Stimulated activated CD8-positive, alpha-beta memory T cell treated with anti-CD3 and anti-CD28 coated beads, Interleukin-12 subunit alpha, Interleukin-12 subunit beta, amount 100 ng/mL, for 24 hours (primary cell): ENCODE measurements around the gene NFIA.

Experiments used
- DNase-seq: peaks from one replicate; pipeline ENCODE4 v3.0.0-alpha.2; 2020; ENCODE audit errors: extremely low read depth

NFIA gene

DNA sequence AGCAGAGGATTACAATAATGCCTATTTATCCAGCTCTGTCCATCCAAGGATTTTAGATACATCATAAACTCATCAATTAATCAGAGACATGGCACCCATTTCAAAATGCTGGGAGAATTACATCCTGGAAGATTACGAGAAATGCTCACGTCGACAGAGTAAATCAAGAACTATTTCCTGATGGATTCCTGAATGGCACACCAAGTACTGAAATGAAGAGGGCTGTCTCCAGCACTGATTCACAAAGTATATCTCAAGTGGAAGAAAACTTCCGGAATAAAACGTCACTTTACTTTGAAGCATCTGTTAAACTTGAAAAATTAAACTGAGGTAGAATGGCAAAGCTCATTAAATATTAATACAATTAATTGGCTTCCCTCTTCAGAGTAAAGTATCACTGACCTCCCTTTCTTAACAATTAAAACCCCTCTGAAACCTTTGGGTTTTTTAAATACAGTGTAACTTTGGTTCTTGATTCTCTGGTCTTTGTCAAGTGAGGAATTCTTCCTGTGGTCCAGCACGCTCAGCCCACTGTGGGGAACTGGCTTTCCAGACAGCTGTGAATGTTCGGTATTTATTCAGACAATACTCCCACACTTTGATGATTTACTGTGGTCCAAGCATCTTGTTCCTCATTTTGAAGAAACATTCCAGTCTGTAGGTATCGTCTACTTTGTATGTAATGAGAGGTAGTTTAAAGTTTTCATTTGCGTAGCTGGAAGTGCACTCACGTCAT, 288.0 kb downstream of the NFIA start:
- no peak for DNase-seq

- DNase-seq: no peak
These were observed 288.5 kb downstream of the NFIA start for GRCh38 chr1:61370913-61371279.

GRCh38 chr1:61372944-61373343, 290.6 kb downstream of the NFIA start:
- no peak for DNase-seq

DNA sequence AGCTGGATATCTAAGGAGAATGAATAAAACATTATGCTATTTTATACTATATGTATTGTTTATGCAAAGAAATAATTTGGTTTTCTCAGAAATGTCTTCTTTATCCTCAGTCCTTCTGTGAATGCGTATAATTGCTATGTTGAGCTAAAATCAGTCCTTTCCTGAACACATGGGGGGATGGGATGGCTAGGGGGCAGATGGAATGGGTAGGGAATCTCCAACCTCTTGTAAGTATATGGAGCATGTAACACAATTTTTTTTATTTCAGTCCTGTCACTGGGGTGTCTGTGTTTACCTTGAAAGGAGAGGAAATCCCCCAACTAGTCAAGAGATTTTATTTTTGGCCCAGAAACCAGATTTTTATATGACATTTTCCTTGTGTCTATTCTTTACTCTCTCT, 291.8 kb downstream of the NFIA start:
- DNase-seq: no peak

- no peak for DNase-seq
These were observed 292.9 kb downstream of the NFIA start for GRCh38 chr1:61375082-61375880.

- DNase-seq: no peak
These were observed 293.8 kb downstream of the NFIA start for GRCh38 chr1:61376151-61376550.

DNA sequence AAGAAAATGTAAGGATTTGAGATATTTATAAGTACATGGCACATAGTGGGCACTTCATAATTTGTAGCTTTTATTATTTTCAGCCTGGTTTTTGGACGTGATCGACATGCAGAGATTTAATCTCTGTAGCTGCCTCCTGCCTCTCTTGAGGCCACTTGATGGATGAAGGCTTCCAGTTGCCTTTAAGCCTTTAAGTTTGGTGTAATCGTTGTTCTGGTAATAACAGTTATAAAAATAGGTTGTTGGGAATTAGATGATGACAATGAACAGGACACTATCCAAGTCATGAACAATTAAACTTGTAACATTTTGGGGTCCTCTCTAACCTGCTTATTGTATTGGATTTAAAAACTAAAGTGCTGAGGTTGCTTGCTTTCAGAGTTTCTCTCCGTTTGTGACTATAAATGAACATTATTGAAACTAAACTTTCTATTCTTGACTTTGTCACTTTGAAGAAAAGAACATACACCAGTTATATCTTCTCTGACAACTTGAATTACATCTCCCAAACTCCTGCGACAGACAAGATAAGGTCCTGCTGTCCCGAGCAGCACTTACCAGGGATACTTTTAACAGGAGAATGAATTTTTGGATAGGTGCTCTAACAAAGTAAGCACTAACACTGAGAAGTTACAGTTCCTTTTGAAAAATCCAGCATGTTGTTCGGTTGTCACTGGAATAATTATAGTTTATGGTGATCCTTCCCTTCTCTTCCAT, 295.0 kb downstream of the NFIA start:
- DNase-seq: no peak

- DNase-seq: no peak
These were observed 296.3 kb downstream of the NFIA start for GRCh38 chr1:61378494-61379180.

- DNase-seq: no peak
These were observed 297.3 kb downstream of the NFIA start for GRCh38 chr1:61379693-61380092.

- no peak for DNase-seq
These were observed 298.2 kb downstream of the NFIA start for GRCh38 chr1:61380561-61380960.

- DNase-seq: no peak
These were observed 304.0 kb downstream of the NFIA start for GRCh38 chr1:61386323-61386722.

GRCh38 chr1:61386770-61387169, 304.4 kb downstream of the NFIA start:
- no peak for DNase-seq

DNA sequence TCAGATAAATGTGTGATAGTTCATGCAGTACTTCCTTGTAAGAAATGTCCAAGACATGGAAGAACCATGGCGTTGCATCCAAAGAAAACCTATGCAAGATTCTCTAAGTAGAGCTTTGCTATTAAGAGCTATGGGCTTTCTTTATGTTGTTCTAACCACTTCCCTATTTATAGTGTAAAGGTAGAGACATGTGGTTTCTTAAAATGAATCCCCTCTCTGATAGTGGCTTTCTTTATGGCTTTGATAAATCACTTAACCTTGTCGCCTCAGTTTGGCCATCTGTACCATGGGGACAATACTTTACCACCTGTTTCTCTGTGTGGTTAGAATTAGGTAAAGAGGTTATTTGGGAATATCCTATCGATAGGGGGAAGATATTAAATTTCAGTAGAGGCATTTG, 305.5 kb downstream of the NFIA start:
- no peak for DNase-seq

DNA sequence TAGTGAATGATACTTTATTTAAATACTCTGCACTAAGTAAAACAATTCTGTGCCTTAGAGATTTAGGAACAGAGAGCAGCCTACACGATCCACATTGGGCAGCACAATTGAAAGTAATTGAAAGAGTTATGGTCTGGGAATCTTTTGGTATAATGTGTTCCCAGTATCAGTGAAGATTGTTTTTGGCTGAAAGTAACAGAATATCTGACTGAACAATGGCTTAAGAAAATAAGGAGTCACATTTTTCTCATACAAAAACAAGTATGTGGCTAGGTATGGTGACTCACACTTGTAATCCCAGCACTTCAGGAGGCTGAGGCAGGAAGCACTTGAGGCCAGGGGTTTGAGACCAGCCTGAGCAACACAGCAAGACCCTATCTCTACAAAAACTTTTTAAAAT, 306.2 kb downstream of the NFIA start:
- DNase-seq: no peak

- no peak for DNase-seq
These were observed 307.0 kb downstream of the NFIA start for GRCh38 chr1:61389194-61389925.

DNA sequence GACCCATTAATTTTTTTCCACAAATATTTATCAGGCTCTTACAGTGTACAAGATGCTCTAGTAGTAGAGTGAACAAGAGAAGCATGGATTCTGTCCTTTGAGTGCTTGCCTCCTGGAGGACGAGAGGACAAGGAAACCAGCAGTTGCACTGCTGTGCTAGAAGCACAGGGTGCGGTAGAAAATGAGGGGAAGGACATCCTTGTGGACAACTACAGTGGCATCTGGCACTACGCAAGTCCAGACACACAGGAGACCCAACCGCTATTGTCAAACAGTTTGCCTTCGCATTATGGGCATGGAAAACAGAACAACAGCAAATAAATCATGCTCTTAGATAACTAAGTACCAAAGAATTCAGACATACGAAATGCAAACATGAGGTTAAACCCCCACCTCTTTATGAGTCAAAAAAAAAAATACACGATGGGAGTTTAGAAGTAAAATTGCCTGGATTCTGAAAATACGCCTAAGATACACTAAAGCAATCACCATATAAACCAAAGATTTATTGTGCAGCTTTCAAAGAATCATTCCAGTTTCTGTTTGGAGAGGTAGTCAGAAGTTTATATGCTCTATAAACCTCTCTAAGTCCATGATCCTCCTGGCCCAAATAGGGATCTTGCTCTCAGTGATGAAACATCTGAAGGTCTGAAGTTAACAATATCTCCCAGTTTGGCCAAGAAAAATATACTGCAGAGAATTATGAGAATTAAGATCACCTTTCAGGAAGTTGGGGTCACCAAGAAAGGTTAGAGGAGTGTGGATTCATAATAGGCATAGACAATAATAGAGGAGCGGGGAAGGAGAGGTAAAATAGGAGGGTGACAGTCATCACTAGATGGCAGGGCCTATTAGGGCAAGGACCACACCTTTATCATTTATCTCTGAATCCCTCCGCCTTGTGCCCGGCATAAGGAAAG, 307.8 kb downstream of the NFIA start:
- no peak for DNase-seq

DNA sequence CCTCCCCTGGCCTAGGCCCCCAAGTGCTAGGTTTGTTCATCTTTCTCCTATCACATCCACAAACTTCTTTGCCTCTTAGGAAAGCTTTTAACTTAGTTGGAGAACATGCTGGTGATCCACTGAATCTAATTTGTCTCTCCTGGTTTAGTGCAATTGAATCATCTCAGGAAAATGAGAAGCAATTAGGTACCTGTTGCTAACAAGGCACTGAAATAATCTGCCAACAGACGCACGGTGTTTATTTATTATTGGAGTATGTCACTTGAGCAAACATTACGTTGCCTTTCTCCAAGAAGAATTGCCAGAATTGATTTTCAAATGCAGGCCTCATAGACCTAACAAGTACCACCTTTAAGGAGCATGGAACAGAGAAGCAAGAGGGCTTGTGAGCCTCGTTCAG, 309.4 kb downstream of the NFIA start:
- no peak for DNase-seq

GRCh38 chr1:61392409-61393242, 310.3 kb downstream of the NFIA start:
- DNase-seq: no peak

DNA sequence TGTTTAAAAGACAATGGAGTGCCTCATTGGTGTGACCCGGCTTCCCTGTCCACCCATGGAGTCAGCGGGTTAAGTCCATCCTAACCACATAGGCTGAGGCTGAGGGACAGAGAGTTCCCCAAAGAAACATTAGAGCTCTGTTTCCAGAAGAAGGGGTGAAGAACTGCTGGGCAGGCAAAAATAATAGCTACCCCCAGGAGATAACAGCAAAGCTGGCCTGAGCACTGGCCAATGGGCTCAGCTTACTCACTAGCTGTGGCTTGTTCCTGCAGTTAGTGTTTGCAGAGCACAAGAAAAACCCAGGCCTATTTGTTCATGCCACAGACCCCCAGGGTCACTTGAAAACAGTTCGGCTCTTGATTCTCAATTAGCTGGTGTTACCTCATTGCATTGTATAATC, 311.2 kb downstream of the NFIA start:
- DNase-seq: no peak
